Smooth muscle cell (in vitro differentiated cells): ENCODE measurements around the gene TSPAN5. TPM values are rescaled to one million over a fixed set of nuclear protein-coding genes. Genes with fewer than 3 reads are reported as not detected.

Experiments used
- DNase-seq: peaks from one replicate; lab custom pipeline; 2025; ENCODE audit not compliant: unreplicated experiment; lab: John Stamatoyannopoulos, UW
- H2AFZ ChIP-seq: fragments of 200-600 bp; sonication (generic); 2 replicates; pipeline ENCODE4 v1.6.0; 2016; ENCODE audit warnings: antibody characterized with exemption, low read depth, mild to moderate bottlenecking
- H3F3A ChIP-seq: fragments of 200-600 bp; sonication (generic); 2 replicates; pipeline ENCODE4 v1.6.0; 2017; ENCODE audit warnings: antibody characterized with exemption, low read depth
- H3K27ac ChIP-seq: fragments of 200-600 bp; sonication (generic); 2 replicates; pipeline ENCODE4 v1.5.1; 2016; ENCODE audit warnings: low read depth, mild to moderate bottlenecking
- H3K27me3 ChIP-seq: fragments of 200-600 bp; sonication (generic); 2 replicates; pipeline ENCODE4 v1.6.1; 2016; ENCODE audit warnings: low read depth, mild to moderate bottlenecking
- H3K36me3 ChIP-seq: fragments of 200-600 bp; sonication (generic); 2 replicates; pipeline ENCODE4 v1.5.1; 2016; ENCODE audit warnings: low read depth
- H3K4me1 ChIP-seq: fragments of 200-600 bp; sonication (generic); 2 replicates; pipeline ENCODE4 v1.5.1; 2016; ENCODE audit warnings: low read depth
- H3K4me2 ChIP-seq: fragments of 200-600 bp; sonication (generic); 2 replicates; pipeline ENCODE4 v1.6.0; 2016; ENCODE audit warnings: mild to moderate bottlenecking
- H3K4me3 ChIP-seq: fragments of 200-600 bp; sonication (generic); 2 replicates; pipeline ENCODE4 v1.5.1; 2016; ENCODE audit warnings: mild to moderate bottlenecking
- H3K79me2 ChIP-seq: fragments of 200-600 bp; sonication (generic); 2 replicates; pipeline ENCODE4 v1.6.0; 2016; ENCODE audit warnings: low read depth, mild to moderate bottlenecking
- H3K9ac ChIP-seq: fragments of 200-600 bp; sonication (generic); 2 replicates; pipeline ENCODE4 v1.6.0; 2016; ENCODE audit warnings: low read depth
- H3K9me3 ChIP-seq: fragments of 200-600 bp; sonication (generic); replicated peaks from 2 replicates; pipeline ENCODE4 v1.5.1; 2016; ENCODE audit warnings: low read depth
- H4K20me1 ChIP-seq: fragments of 200-600 bp; sonication (generic); 2 replicates; pipeline ENCODE4 v1.6.0; 2016; ENCODE audit warnings: low read depth
- CTCF ChIP-seq: fragments of 200-600 bp; sonication (generic); IDR thresholded peaks from 2 replicates; pipeline ENCODE4 v1.5.1; 2017; ENCODE audit warnings: borderline replicate concordance, mild to moderate bottlenecking, antibody characterized with exemption; ENCODE audit not compliant: insufficient read depth, poor library complexity, severe bottlenecking
- WGBS: methylation state at CpG from one replicate; pipeline ENCODE4 v1.1.7; 2016; ENCODE audit warnings: low lambda C conversion rate; 5-methylcytosine and 5-hydroxymethylcytosine counted together
- polyA plus RNA-seq: library from polyadenylated mRNA; unstranded; fragments of >200 nt; fragmentation: Nextera tagmentation; extraction: Ambion mirVana; gene quantifications from 2 replicates; pipeline ENCODE4 v1.2.1, GENCODE V29; 2016
- total RNA-seq: library from RNA; depleted of rRNA; stranded (reverse); fragments of >200 nt; gene quantifications from 2 replicates; pipeline ENCODE4 v1.2.3, GENCODE V29; 2014

Gene TSPAN5
- total and polyA plus RNA-seq, 2 experiments from 2014 or later = 28.3 to 35.8 TPM

- H3K79me2 ChIP-seq = peaks cover 17% of the 10 kb centered on the region
- H3K4me3 ChIP-seq = no peak overlapping the region
- no peak for DNase-seq
Measured at GRCh38 chr4:98496152-98496845, 162.1 kb downstream of the TSPAN5 start.

GRCh38 chr4:98493296-98493695 is 165.1 kb downstream of the TSPAN5 start:
- peaks cover 12% of the 10 kb centered on the region for H3K4me1 ChIP-seq
- H3K27me3 ChIP-seq = no peaks in the 10 kb centered on the region
- no peaks in the 10 kb centered on the region for H4K20me1 ChIP-seq
- no peaks in the 10 kb centered on the region for H3K9me3 ChIP-seq
- H3K9ac ChIP-seq = no peak overlapping the region
- H3F3A ChIP-seq = peaks cover 9% of the 10 kb centered on the region
- H3K4me2 ChIP-seq = no peak overlapping the region
- no peak for DNase-seq
- peaks cover 40% of the 10 kb centered on the region for H3K79me2 ChIP-seq
- TF ChIP-seq CTCF = no peak
- no peak overlapping the region for H3K27ac ChIP-seq
- H3K36me3 ChIP-seq = no peaks in the 10 kb centered on the region
- no peak overlapping the region for H2AFZ ChIP-seq
- H3K4me3 ChIP-seq = no peak overlapping the region
- 66% methylated on average over 4 of the region's 4 CpGs for WGBS

More at GRCh38 chr4:98496152-98496845, 162.1 kb downstream of the TSPAN5 start:
- Histone ChIP-seq H4K20me1 (no peaks in the 10 kb centered on the region), H3K9me3 (no peaks in the 10 kb centered on the region), H3K27me3 (no peaks in the 10 kb centered on the region), H3F3A (peaks cover 9% of the 10 kb centered on the region), H3K27ac (peak overlapping the region; percentile 39), H2AFZ (no peak overlapping the region), H3K4me1 (peaks cover 9% of the 10 kb centered on the region), H3K36me3 (no peaks in the 10 kb centered on the region), H3K9ac (no peak overlapping the region), H3K4me2 (peak overlapping the region; percentile 37)
- WGBS = 63% methylated on average over 7 of the region's 7 CpGs
- TF ChIP-seq CTCF = no peak

DNA sequence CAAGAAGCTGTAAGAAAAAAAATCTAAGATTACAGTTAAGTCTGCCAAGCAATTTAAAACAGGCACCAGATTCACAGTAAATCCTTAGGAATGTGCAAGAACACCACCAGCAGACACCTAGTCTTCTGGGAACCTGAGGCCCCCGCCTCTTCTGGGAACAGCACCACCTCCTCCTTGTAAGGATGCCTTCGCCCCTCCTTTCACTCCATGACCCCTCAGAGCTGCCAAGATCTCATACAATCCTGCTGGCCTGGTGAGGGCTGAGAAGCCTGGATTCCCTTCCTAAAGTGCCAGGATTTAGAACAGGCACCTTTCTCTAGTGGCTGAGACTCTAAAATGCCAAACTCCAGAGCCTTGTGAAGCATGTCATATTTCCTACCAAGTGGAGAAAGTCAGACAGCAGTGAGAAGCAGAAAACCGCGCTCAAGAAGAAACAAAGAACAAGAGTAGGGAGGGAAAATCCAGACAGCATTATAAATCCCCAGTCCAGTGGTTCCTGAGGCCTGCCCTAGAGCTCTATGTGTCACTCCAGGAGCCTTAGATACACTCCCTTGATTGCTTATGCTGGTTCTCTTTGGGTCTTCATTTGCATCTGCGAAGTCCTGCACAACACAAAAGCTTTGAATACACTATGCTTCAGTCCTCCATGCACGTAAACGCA is 166.4 kb downstream of the TSPAN5 start:
- peak overlapping the region; percentile 17 for H3K4me2 ChIP-seq
- no peak overlapping the region for H2AFZ ChIP-seq
- peaks cover 9% of the 10 kb centered on the region for H3F3A ChIP-seq
- H3K27ac ChIP-seq = peak overlapping the region; percentile 86
- peak overlapping the region; percentile 39 for H3K9ac ChIP-seq
- no peaks in the 10 kb centered on the region for H3K36me3 ChIP-seq
- 65% methylated on average over 7 of the region's 7 CpGs for WGBS
- H3K27me3 ChIP-seq = no peaks in the 10 kb centered on the region
- no peak for TF ChIP-seq CTCF
- H3K9me3 ChIP-seq = no peaks in the 10 kb centered on the region
- no peak overlapping the region for H3K4me3 ChIP-seq
- no peak for DNase-seq
- H3K79me2 ChIP-seq = peaks cover 47% of the 10 kb centered on the region
- peaks cover 12% of the 10 kb centered on the region for H3K4me1 ChIP-seq
- H4K20me1 ChIP-seq = no peaks in the 10 kb centered on the region
